ENCODE data around the gene DUOX2.

The DUOX2 gene

GRCh38 chr15:45122719-45123118 lies 8.7 kb upstream of the DUOX2 start:
- no peak overlapping the region for H3K27ac Mint-ChIP-seq (ENCODE audit: low read depth)
- DNase-seq (ENCODE audit: low spot score in 2 of 2) (no peak), ATAC-seq (replicated peaks; ENCODE audit: extremely low read depth, poor library complexity, severe bottlenecking) (no peak)
- H3K9me3 Mint-ChIP-seq = no peaks in the 10 kb centered on the region
- H3K27me3 Mint-ChIP-seq = peaks cover 81% of the 10 kb centered on the region
- peaks cover 5% of the 10 kb centered on the region for H3K4me1 Mint-ChIP-seq
- H3K4me3 Mint-ChIP-seq = no peak overlapping the region
- H3K36me3 Mint-ChIP-seq (ENCODE audit: insufficient read depth) = no peaks in the 10 kb centered on the region

- Mint-ChIP-seq H3K9me3 (no peaks in the 10 kb centered on the region), H3K36me3 (ENCODE audit: insufficient read depth) (no peaks in the 10 kb centered on the region), H3K27me3 (peaks cover 85% of the 10 kb centered on the region), H3K4me3 (no peak overlapping the region), H3K4me1 (peaks cover 12% of the 10 kb centered on the region), H3K27ac (ENCODE audit: low read depth) (no peak overlapping the region)
- ATAC-seq (replicated peaks; ENCODE audit: extremely low read depth, poor library complexity, severe bottlenecking) = no peak
- no peak for DNase-seq (ENCODE audit: low spot score in 2 of 2)
Measured at GRCh38 chr15:45121706-45122417, 7.9 kb upstream of the DUOX2 start.

- H3K27ac Mint-ChIP-seq (ENCODE audit: low read depth) = no peak overlapping the region
- H3K27me3 Mint-ChIP-seq = peaks cover 86% of the 10 kb centered on the region
- peaks cover 16% of the 10 kb centered on the region for H3K4me1 Mint-ChIP-seq
- no peaks in the 10 kb centered on the region for H3K9me3 Mint-ChIP-seq
- no peak for DNase-seq (ENCODE audit: low spot score in 2 of 2)
- H3K36me3 Mint-ChIP-seq (ENCODE audit: insufficient read depth) = no peaks in the 10 kb centered on the region
- H3K4me3 Mint-ChIP-seq = no peak overlapping the region
- ATAC-seq (replicated peaks; ENCODE audit: extremely low read depth, poor library complexity, severe bottlenecking) = no peak
Measured at GRCh38 chr15:45121020-45121419, 7.0 kb upstream of the DUOX2 start.

- Mint-ChIP-seq H3K36me3 (ENCODE audit: insufficient read depth) (no peaks in the 10 kb centered on the region), H3K4me1 (peaks cover 16% of the 10 kb centered on the region), H3K4me3 (no peak overlapping the region), H3K27me3 (peaks cover 86% of the 10 kb centered on the region), H3K9me3 (no peaks in the 10 kb centered on the region), H3K27ac (ENCODE audit: low read depth) (no peak overlapping the region)
- ATAC-seq (replicated peaks; ENCODE audit: extremely low read depth, poor library complexity, severe bottlenecking) = no peak
- DNase-seq (ENCODE audit: low spot score in 2 of 2) = no peak
Measured at GRCh38 chr15:45120081-45120972, 6.4 kb upstream of the DUOX2 start.

- no peak for DNase-seq (ENCODE audit: low spot score in 2 of 2)
Measured at GRCh38 chr15:45118996-45119395, 5.0 kb upstream of the DUOX2 start.

GRCh38 chr15:45118131-45118588 lies 4.2 kb upstream of the DUOX2 start:
- peak; percentile 98 for ATAC-seq (replicated peaks; ENCODE audit: extremely low read depth, poor library complexity, severe bottlenecking)
- no peaks in the 10 kb centered on the region for H3K9me3 Mint-ChIP-seq
- no peaks in the 10 kb centered on the region for H3K36me3 Mint-ChIP-seq (ENCODE audit: insufficient read depth)
- peak; percentile 69 to 74 for DNase-seq (ENCODE audit: low spot score in 2 of 2)
- peak overlapping the region; percentile 65 for H3K4me3 Mint-ChIP-seq
- H3K4me1 Mint-ChIP-seq = peaks cover 23% of the 10 kb centered on the region
- H3K27me3 Mint-ChIP-seq = peaks cover 96% of the 10 kb centered on the region
- no peak overlapping the region for H3K27ac Mint-ChIP-seq (ENCODE audit: low read depth)

More at GRCh38 chr15:45118996-45119395, 5.0 kb upstream of the DUOX2 start:
- ATAC-seq (replicated peaks; ENCODE audit: extremely low read depth, poor library complexity, severe bottlenecking) = no peak
- Mint-ChIP-seq H3K4me3 (no peak overlapping the region), H3K27ac (ENCODE audit: low read depth) (no peak overlapping the region), H3K9me3 (no peaks in the 10 kb centered on the region), H3K27me3 (peaks cover 91% of the 10 kb centered on the region), H3K36me3 (ENCODE audit: insufficient read depth) (no peaks in the 10 kb centered on the region), H3K4me1 (peaks cover 18% of the 10 kb centered on the region)

- peak overlapping the region; percentile 65 for H3K4me3 Mint-ChIP-seq
- H3K4me1 Mint-ChIP-seq = peaks cover 23% of the 10 kb centered on the region
- H3K9me3 Mint-ChIP-seq = no peaks in the 10 kb centered on the region
- DNase-seq (ENCODE audit: low spot score in 2 of 2) (no peak), ATAC-seq (replicated peaks; ENCODE audit: extremely low read depth, poor library complexity, severe bottlenecking) (peak; percentile 4)
- no peak overlapping the region for H3K27ac Mint-ChIP-seq (ENCODE audit: low read depth)
- H3K27me3 Mint-ChIP-seq = peaks cover 96% of the 10 kb centered on the region
- no peaks in the 10 kb centered on the region for H3K36me3 Mint-ChIP-seq (ENCODE audit: insufficient read depth)
Measured at GRCh38 chr15:45117308-45118130, 3.5 kb upstream of the DUOX2 start.

GRCh38 chr15:45116482-45117307 lies 2.7 kb upstream of the DUOX2 start:
- H3K27me3 Mint-ChIP-seq = peaks cover 99% of the 10 kb centered on the region
- no peak for DNase-seq (ENCODE audit: low spot score in 2 of 2)
- no peaks in the 10 kb centered on the region for H3K36me3 Mint-ChIP-seq (ENCODE audit: insufficient read depth)
- H3K4me3 Mint-ChIP-seq = peak overlapping the region; percentile 65
- ATAC-seq (replicated peaks; ENCODE audit: extremely low read depth, poor library complexity, severe bottlenecking) = no peak
- no peak overlapping the region for H3K27ac Mint-ChIP-seq (ENCODE audit: low read depth)
- peaks cover 30% of the 10 kb centered on the region for H3K4me1 Mint-ChIP-seq
- H3K9me3 Mint-ChIP-seq = no peaks in the 10 kb centered on the region

- peaks cover 94% of the 10 kb centered on the region for H3K27me3 Mint-ChIP-seq
- no peaks in the 10 kb centered on the region for H3K9me3 Mint-ChIP-seq
- peak overlapping the region; percentile 56 for H3K4me3 Mint-ChIP-seq
- H3K4me1 Mint-ChIP-seq = peaks cover 30% of the 10 kb centered on the region
- ATAC-seq (replicated peaks; ENCODE audit: extremely low read depth, poor library complexity, severe bottlenecking) (no peak), DNase-seq (ENCODE audit: low spot score in 2 of 2) (no peak)
- no peaks in the 10 kb centered on the region for H3K36me3 Mint-ChIP-seq (ENCODE audit: insufficient read depth)
- H3K27ac Mint-ChIP-seq (ENCODE audit: low read depth) = no peak overlapping the region
Measured at GRCh38 chr15:45116006-45116481, 2.1 kb upstream of the DUOX2 start.

- Mint-ChIP-seq H3K4me3 (no peak overlapping the region), H3K9me3 (no peaks in the 10 kb centered on the region), H3K27ac (ENCODE audit: low read depth) (no peak overlapping the region), H3K4me1 (peaks cover 30% of the 10 kb centered on the region), H3K36me3 (ENCODE audit: insufficient read depth) (no peaks in the 10 kb centered on the region), H3K27me3 (peaks cover 91% of the 10 kb centered on the region)
- ATAC-seq (replicated peaks; ENCODE audit: extremely low read depth, poor library complexity, severe bottlenecking) (no peak), DNase-seq (ENCODE audit: low spot score in 2 of 2) (no peak)
Measured at GRCh38 chr15:45115312-45115820, 1.4 kb upstream of the DUOX2 start.

- ATAC-seq (replicated peaks; ENCODE audit: extremely low read depth, poor library complexity, severe bottlenecking) (no peak), DNase-seq (ENCODE audit: low spot score in 2 of 2) (no peak)
- H3K4me1 Mint-ChIP-seq = peaks cover 30% of the 10 kb centered on the region
- no peak overlapping the region for H3K27ac Mint-ChIP-seq (ENCODE audit: low read depth)
- H3K27me3 Mint-ChIP-seq = peaks cover 91% of the 10 kb centered on the region
- H3K36me3 Mint-ChIP-seq (ENCODE audit: insufficient read depth) = no peaks in the 10 kb centered on the region
- no peaks in the 10 kb centered on the region for H3K9me3 Mint-ChIP-seq
- H3K4me3 Mint-ChIP-seq = no peak overlapping the region
Measured at GRCh38 chr15:45114751-45115085, 746 bp upstream of the DUOX2 start.

Measured in central memory CD8-positive, alpha-beta T cell (primary cell).